ENCODE data around the gene ANKRD55.

DNA sequence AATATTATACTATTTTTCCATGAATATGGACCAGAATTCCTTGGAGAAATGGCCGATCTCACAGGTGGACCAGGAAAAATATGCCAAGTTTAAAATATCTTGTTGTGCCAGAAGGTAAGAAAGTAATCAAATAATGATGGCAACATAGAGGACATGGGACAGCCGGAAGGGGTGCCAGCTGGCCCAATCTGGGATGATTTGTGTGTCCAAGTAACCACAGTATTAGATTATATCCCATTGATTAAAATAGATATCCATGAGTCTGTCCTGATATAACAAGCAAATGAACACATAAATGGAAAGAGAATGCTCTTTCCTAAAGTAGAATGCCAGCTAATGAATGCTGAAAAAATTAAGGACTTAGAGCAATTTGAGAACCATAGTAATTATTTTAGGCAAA is 39.6 kb upstream of the ANKRD55 start:
- no peak for TF ChIP-seq POLR2A (IDR thresholded peaks at IDR 0.05)
- TF ChIP-seq, protein P1, sequence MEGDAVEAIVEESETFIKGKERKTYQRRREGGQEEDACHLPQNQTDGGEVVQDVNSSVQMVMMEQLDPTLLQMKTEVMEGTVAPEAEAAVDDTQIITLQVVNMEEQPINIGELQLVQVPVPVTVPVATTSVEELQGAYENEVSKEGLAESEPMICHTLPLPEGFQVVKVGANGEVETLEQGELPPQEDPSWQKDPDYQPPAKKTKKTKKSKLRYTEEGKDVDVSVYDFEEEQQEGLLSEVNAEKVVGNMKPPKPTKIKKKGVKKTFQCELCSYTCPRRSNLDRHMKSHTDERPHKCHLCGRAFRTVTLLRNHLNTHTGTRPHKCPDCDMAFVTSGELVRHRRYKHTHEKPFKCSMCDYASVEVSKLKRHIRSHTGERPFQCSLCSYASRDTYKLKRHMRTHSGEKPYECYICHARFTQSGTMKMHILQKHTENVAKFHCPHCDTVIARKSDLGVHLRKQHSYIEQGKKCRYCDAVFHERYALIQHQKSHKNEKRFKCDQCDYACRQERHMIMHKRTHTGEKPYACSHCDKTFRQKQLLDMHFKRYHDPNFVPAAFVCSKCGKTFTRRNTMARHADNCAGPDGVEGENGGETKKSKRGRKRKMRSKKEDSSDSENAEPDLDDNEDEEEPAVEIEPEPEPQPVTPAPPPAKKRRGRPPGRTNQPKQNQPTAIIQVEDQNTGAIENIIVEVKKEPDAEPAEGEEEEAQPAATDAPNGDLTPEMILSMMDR (IDR thresholded peaks at IDR 0.05), result no peak
